Measurements from ENCODE around the gene SSBP2. TPM values are rescaled to one million over a fixed set of nuclear protein-coding genes. Genes with fewer than 3 reads are reported as not detected.
A peak's percentile ranks its signal among the peaks of the same experiment; 100 is the strongest.
"Not testable (repeated sequence)": the region's sequence is repeated elsewhere in the genome, so short reads cannot be mapped to it uniquely, and the experiment has no call there.

Gene SSBP2
- total RNA-seq, 2 donors from 2014 or later: 10.0 to 20.9 TPM

GRCh38 chr5:81660624-81661023, 90.3 kb downstream of the SSBP2 start:
- DNase-seq (ENCODE audit: low spot score in 2 of 2); H3K36me3 Mint-ChIP-seq; H3K9me3 Mint-ChIP-seq; ATAC-seq; H3K27ac Mint-ChIP-seq: not testable (repeated sequence)

- H3K9me3 Mint-ChIP-seq: peaks cover 2 to 3% of the 10 kb centered on the region in 2 donors
- H3K36me3 Mint-ChIP-seq: peaks cover 5 to 9% of the 10 kb centered on the region in 2 donors
- no peak for DNase-seq (ENCODE audit: low spot score in 2 of 2)
- no peak overlapping the region for H3K27ac Mint-ChIP-seq
- no peak for ATAC-seq
Observed at GRCh38 chr5:81657386-81657785, 93.5 kb downstream of the SSBP2 start.

- Mint-ChIP-seq H3K9me3 (peaks cover 2 to 3% of the 10 kb centered on the region in 2 donors), H3K36me3 (peaks cover 5 to 9% of the 10 kb centered on the region in 2 donors), H3K27ac (no peak overlapping the region)
- no peak for ATAC-seq
- no peak for DNase-seq (ENCODE audit: low spot score in 2 of 2)
Observed at GRCh38 chr5:81656783-81657182, 94.1 kb downstream of the SSBP2 start.

GRCh38 chr5:81650987-81651386, 99.9 kb downstream of the SSBP2 start:
- no peak for ATAC-seq
- Mint-ChIP-seq H3K27ac (no peak overlapping the region), H3K9me3 (no peaks in the 10 kb centered on the region), H3K36me3 (peaks cover 0 to 9% of the 10 kb centered on the region in 2 donors)
- DNase-seq (ENCODE audit: low spot score in 2 of 2): no peak

- H3K9me3 Mint-ChIP-seq: no peaks in the 10 kb centered on the region
- no peak for DNase-seq (ENCODE audit: low spot score in 2 of 2)
- no peak overlapping the region for H3K27ac Mint-ChIP-seq
- H3K36me3 Mint-ChIP-seq: peaks cover 0 to 5% of the 10 kb centered on the region in 2 donors
- no peak for ATAC-seq
Observed at GRCh38 chr5:81646469-81646995, 104.4 kb downstream of the SSBP2 start.

- Mint-ChIP-seq H3K36me3 (peaks cover 0 to 5% of the 10 kb centered on the region in 2 donors), H3K27ac (no peak overlapping the region), H3K9me3 (no peaks in the 10 kb centered on the region)
- ATAC-seq: no peak
- DNase-seq (ENCODE audit: low spot score in 2 of 2): no peak
Observed at GRCh38 chr5:81642210-81642609, 108.7 kb downstream of the SSBP2 start.

- no peak for ATAC-seq
- Mint-ChIP-seq H3K36me3 (peaks cover 0 to 5% of the 10 kb centered on the region in 2 donors), H3K27ac (no peak overlapping the region), H3K9me3 (no peaks in the 10 kb centered on the region)
- DNase-seq (ENCODE audit: low spot score in 2 of 2): no peak
Observed at GRCh38 chr5:81639556-81639955, 111.3 kb downstream of the SSBP2 start.

- DNase-seq (ENCODE audit: low spot score in 2 of 2) (no peak), ATAC-seq (no peak)
- Mint-ChIP-seq H3K9me3 (no peaks in the 10 kb centered on the region), H3K27ac (no peak overlapping the region), H3K36me3 (no peaks in the 10 kb centered on the region)
Observed at GRCh38 chr5:81638471-81638870, 112.4 kb downstream of the SSBP2 start.

- Mint-ChIP-seq H3K27ac (no peak overlapping the region), H3K36me3 (peaks cover 6 to 8% of the 10 kb centered on the region in 2 donors), H3K9me3 (peaks cover 0 to 4% of the 10 kb centered on the region in 2 donors)
- DNase-seq (ENCODE audit: low spot score in 2 of 2) (no peak), ATAC-seq (no peak)
Observed at GRCh38 chr5:81633891-81634290, 117.0 kb downstream of the SSBP2 start.

- peaks cover 8 to 12% of the 10 kb centered on the region in 2 donors for H3K36me3 Mint-ChIP-seq
- peaks cover 0 to 4% of the 10 kb centered on the region in 2 donors for H3K9me3 Mint-ChIP-seq
- H3K27ac Mint-ChIP-seq: no peak overlapping the region
- no peak for DNase-seq (ENCODE audit: low spot score in 2 of 2)
- ATAC-seq: no peak
Observed at GRCh38 chr5:81633471-81633870, 117.4 kb downstream of the SSBP2 start.

- Mint-ChIP-seq H3K27ac (no peak overlapping the region), H3K36me3 (peaks cover 8 to 20% of the 10 kb centered on the region in 2 donors), H3K9me3 (peaks cover 0 to 4% of the 10 kb centered on the region in 2 donors)
- ATAC-seq (peak; percentile 62 to 79), DNase-seq (ENCODE audit: low spot score in 2 of 2) (no peak)
Observed at GRCh38 chr5:81632679-81633078, 118.2 kb downstream of the SSBP2 start.

GRCh38 chr5:81631621-81632020, 119.3 kb downstream of the SSBP2 start:
- Mint-ChIP-seq H3K9me3 (peaks cover 0 to 4% of the 10 kb centered on the region in 2 donors), H3K27ac (no peak overlapping the region), H3K36me3 (peaks cover 8 to 20% of the 10 kb centered on the region in 2 donors)
- DNase-seq (ENCODE audit: low spot score in 2 of 2) (no peak), ATAC-seq (peak in 1 of 2 donors; percentile 34)

GRCh38 chr5:81631124-81631523, 119.8 kb downstream of the SSBP2 start:
- peak; percentile 50 to 69 for ATAC-seq
- Mint-ChIP-seq H3K27ac (no peak overlapping the region), H3K36me3 (peaks cover 8 to 20% of the 10 kb centered on the region in 2 donors), H3K9me3 (peaks cover 0 to 4% of the 10 kb centered on the region in 2 donors)
- peak; percentile 13 to 59 for DNase-seq (ENCODE audit: low spot score in 2 of 2)

GRCh38 chr5:81630684-81631083, 120.2 kb downstream of the SSBP2 start:
- ATAC-seq (no peak), DNase-seq (ENCODE audit: low spot score in 2 of 2) (no peak)
- Mint-ChIP-seq H3K9me3 (peaks cover 0 to 4% of the 10 kb centered on the region in 2 donors), H3K27ac (no peak overlapping the region), H3K36me3 (peaks cover 8 to 20% of the 10 kb centered on the region in 2 donors)

GRCh38 chr5:81629986-81630385, 120.9 kb downstream of the SSBP2 start:
- Mint-ChIP-seq H3K36me3 (peaks cover 8 to 20% of the 10 kb centered on the region in 2 donors), H3K9me3 (peaks cover 0 to 4% of the 10 kb centered on the region in 2 donors), H3K27ac (no peak overlapping the region)
- ATAC-seq: no peak
- no peak for DNase-seq (ENCODE audit: low spot score in 2 of 2)

- not testable (repeated sequence) for H3K27ac Mint-ChIP-seq, H3K9me3 Mint-ChIP-seq
- peaks cover 8 to 20% of the 10 kb centered on the region in 2 donors for H3K36me3 Mint-ChIP-seq
- ATAC-seq: peak in 1 of 2 donors; percentile 72
- DNase-seq (ENCODE audit: low spot score in 2 of 2): peak in 1 of 2 donors; percentile 59
Observed at GRCh38 chr5:81628061-81628460, 122.8 kb downstream of the SSBP2 start.

- Mint-ChIP-seq H3K9me3 (peaks cover 0 to 4% of the 10 kb centered on the region in 2 donors), H3K36me3 (peaks cover 8 to 20% of the 10 kb centered on the region in 2 donors), H3K27ac (no peak overlapping the region)
- no peak for ATAC-seq
- no peak for DNase-seq (ENCODE audit: low spot score in 2 of 2)
Observed at GRCh38 chr5:81626524-81626923, 124.4 kb downstream of the SSBP2 start.

GRCh38 chr5:81609810-81610375, 141.0 kb downstream of the SSBP2 start:
- Mint-ChIP-seq H3K36me3 (peaks cover 6 to 28% of the 10 kb centered on the region in 2 donors), H3K27ac (peak overlapping the region in 1 of 2 donors; percentile 48), H3K9me3 (peaks cover 0 to 11% of the 10 kb centered on the region in 2 donors)
- no peak for ATAC-seq
- DNase-seq (ENCODE audit: low spot score in 2 of 2): no peak
